Astrocyte (in vitro differentiated cells and primary cell): ENCODE results near the gene RELB. TPM values are rescaled to one million over a fixed set of nuclear protein-coding genes. Genes with fewer than 3 reads are reported as not detected.

Experiments
- DNase-seq: peaks from one replicate; pipeline ENCODE4 v3.0.0-alpha.2; 2010; ENCODE audit warnings: low read depth
- FAIRE-seq: peaks from 2 replicates; lab custom pipeline; 2011; peaks lifted over from hg19 to GRCh38; lab: Jason Lieb, UNC
- H2AFZ ChIP-seq: 2 replicates; pipeline ENCODE4 v1.6.0; 2012; ENCODE audit warnings: low read depth, low read length, inconsistent platforms
- H3K27ac ChIP-seq: 2 replicates; pipeline ENCODE4 v1.5.1; 2011; ENCODE audit warnings: low read depth, low read length, inconsistent platforms
- H3K27me3 ChIP-seq: 2 replicates; pipeline ENCODE4 v1.6.0; 2011; ENCODE audit warnings: low read length, inconsistent platforms; ENCODE audit not compliant: insufficient read depth
- H3K36me3 ChIP-seq: 2 replicates; pipeline ENCODE4 v1.5.1; 2011; ENCODE audit warnings: low read length, inconsistent platforms; ENCODE audit not compliant: insufficient read depth
- H3K4me1 ChIP-seq: 2 replicates; pipeline ENCODE4 v1.5.1; 2011; ENCODE audit warnings: low read length, inconsistent platforms; ENCODE audit not compliant: insufficient read depth
- H3K4me2 ChIP-seq: 2 replicates; pipeline ENCODE4 v1.6.0; 2012; ENCODE audit warnings: low read length, inconsistent platforms
- H3K4me3 ChIP-seq: 2 replicates; pipeline ENCODE4 v1.5.1; 2011; ENCODE audit warnings: low read depth, mild to moderate bottlenecking, low read length, inconsistent platforms; ENCODE audit not compliant: insufficient read depth
- H3K79me2 ChIP-seq: 2 replicates; pipeline ENCODE4 v1.6.0; 2012; ENCODE audit warnings: mild to moderate bottlenecking, low read length, inconsistent platforms; ENCODE audit not compliant: insufficient read depth
- H3K9ac ChIP-seq: 2 replicates; pipeline ENCODE4 v1.6.0; 2012; ENCODE audit warnings: mild to moderate bottlenecking, low read length, inconsistent platforms
- H3K9me3 ChIP-seq: 2 replicates; pipeline ENCODE4 v1.5.1; 2012; ENCODE audit warnings: low read depth, mild to moderate bottlenecking, low read length, inconsistent platforms; ENCODE audit not compliant: insufficient read depth
- H4K20me1 ChIP-seq: 2 replicates; pipeline ENCODE4 v1.6.0; 2012; ENCODE audit warnings: low read length, inconsistent platforms; ENCODE audit not compliant: insufficient read depth
- H3K27ac Mint-ChIP-seq: one replicate; pipeline ENCODE4 v1.8.0; 2021; ENCODE audit warnings: mild to moderate bottlenecking, mixed read lengths; ENCODE audit not compliant: unreplicated experiment
- H3K27me3 Mint-ChIP-seq: one replicate; pipeline ENCODE4 v1.8.0; 2021; ENCODE audit warnings: low read depth, mixed read lengths; ENCODE audit not compliant: unreplicated experiment
- H3K36me3 Mint-ChIP-seq: one replicate; pipeline ENCODE4 v1.8.0; 2021; ENCODE audit warnings: low read depth, mixed read lengths; ENCODE audit not compliant: unreplicated experiment
- H3K4me1 Mint-ChIP-seq: one replicate; pipeline ENCODE4 v1.8.0; 2021; ENCODE audit warnings: low read depth, mixed read lengths; ENCODE audit not compliant: unreplicated experiment
- H3K4me3 Mint-ChIP-seq: one replicate; pipeline ENCODE4 v1.8.0; 2021; ENCODE audit warnings: mild to moderate bottlenecking, moderate library complexity, mixed read lengths; ENCODE audit not compliant: unreplicated experiment
- H3K9me3 Mint-ChIP-seq: one replicate; pipeline ENCODE4 v1.8.0; 2021; ENCODE audit warnings: mild to moderate bottlenecking, mixed read lengths; ENCODE audit not compliant: unreplicated experiment
- CTCF ChIP-seq: IDR thresholded peaks from 2 replicates; pipeline ENCODE4 v1.5.1; 2011; ENCODE audit warnings: low read depth, mild to moderate bottlenecking, inconsistent platforms, low read length, moderate library complexity; ENCODE audit not compliant: insufficient read depth
- EZH2 ChIP-seq: IDR thresholded peaks from 2 replicates; pipeline ENCODE4 v1.6.1; 2012; ENCODE audit warnings: mild to moderate bottlenecking, low read length, inconsistent platforms; ENCODE audit not compliant: insufficient read depth
- total RNA-seq: library from RNA; stranded (reverse); gene quantifications from 2 replicates; pipeline ENCODE4 v1.2.1, GENCODE V29; 2021

RELB gene
- total RNA-seq, 1 donor from 2014 or later = 14.0 TPM

DNA sequence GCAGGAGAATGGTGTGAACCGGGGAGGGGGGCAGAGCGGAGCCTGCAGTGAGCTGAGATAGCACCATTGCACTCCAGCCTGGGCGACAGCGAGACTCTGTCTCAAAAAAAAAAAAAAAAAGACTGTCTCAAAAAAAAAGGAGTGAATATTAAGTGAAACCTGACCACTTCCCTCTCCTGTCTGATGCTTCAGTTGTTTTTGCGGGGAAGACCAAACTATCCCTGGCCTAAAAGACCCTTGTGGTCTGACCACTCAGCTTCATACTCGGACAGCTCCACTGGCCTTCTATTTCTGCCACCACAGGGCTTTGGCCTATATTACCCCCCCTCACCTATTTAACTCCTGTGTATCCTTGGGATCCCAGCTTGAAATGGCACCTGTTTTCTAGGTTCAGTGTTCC lies 39.9 kb downstream of the RELB start:
- Histone ChIP-seq H3K4me1 (peaks cover 11% of the 10 kb centered on the region), H3K36me3 (peaks cover 29% of the 10 kb centered on the region), H3K27ac (no peak overlapping the region), H3K4me3 (no peak overlapping the region), H4K20me1 (peaks cover 60% of the 10 kb centered on the region), H3K27me3 (no peaks in the 10 kb centered on the region), H3K9me3 (no peaks in the 10 kb centered on the region), H2AFZ (no peak overlapping the region), H3K79me2 (peaks cover 69% of the 10 kb centered on the region), H3K9ac (peak overlapping the region; percentile 2), H3K4me2 (no peak overlapping the region)
- Mint-ChIP-seq H3K9me3 (no peaks in the 10 kb centered on the region), H3K27me3 (no peaks in the 10 kb centered on the region), H3K36me3 (peaks cover 18% of the 10 kb centered on the region), H3K4me1 (peaks cover 17% of the 10 kb centered on the region), H3K27ac (no peak overlapping the region), H3K4me3 (no peak overlapping the region)
- DNase-seq = no peak
- FAIRE-seq = no peak
- TF ChIP-seq CTCF (no peak), EZH2 (no peak)

DNA sequence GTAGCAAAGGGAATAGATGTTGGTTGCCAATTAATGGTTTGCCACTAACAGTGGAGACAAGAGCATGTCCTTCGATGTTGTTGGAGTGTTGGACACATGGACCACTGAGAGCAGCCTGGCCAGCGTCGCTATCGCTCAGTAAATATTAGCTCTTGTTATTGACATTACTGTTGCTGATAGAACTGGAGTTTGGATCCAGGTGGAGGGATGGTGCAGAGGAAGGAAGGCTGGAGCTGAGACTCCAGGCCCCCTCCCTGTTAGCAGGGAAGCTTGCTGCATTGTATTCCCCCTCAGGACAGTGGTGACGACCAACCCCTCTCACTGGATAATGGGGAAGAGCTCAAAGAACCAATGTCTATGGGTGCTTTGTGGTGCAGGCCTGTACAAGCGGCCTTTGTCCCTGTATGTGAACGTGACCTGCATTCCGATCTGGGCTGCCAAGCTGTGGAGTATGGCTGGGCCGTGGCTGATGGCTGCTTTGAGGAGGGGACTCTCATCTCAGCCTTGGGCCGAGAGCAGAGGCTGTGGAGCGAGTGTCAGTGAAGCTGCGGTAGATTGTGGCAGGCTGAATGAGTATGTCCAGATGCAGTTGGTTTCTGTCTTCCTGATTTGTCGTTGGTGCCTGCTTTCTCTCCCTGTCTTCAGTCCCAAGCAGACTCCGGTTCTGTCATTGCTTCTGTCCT lies 44.5 kb downstream of the RELB start:
- Mint-ChIP-seq H3K9me3 (no peaks in the 10 kb centered on the region), H3K27ac (no peak overlapping the region), H3K4me3 (no peak overlapping the region), H3K36me3 (peaks cover 20% of the 10 kb centered on the region), H3K27me3 (no peaks in the 10 kb centered on the region), H3K4me1 (peaks cover 24% of the 10 kb centered on the region)
- H3K36me3 ChIP-seq = peaks cover 24% of the 10 kb centered on the region
- H3K4me3 ChIP-seq = no peak overlapping the region
- no peak overlapping the region for H3K9ac ChIP-seq
- peaks cover 94% of the 10 kb centered on the region for H3K79me2 ChIP-seq
- H4K20me1 ChIP-seq = peaks cover 85% of the 10 kb centered on the region
- no peak overlapping the region for H3K4me2 ChIP-seq
- H2AFZ ChIP-seq = no peak overlapping the region
- FAIRE-seq = no peak
- H3K27me3 ChIP-seq = no peaks in the 10 kb centered on the region
- H3K9me3 ChIP-seq = no peaks in the 10 kb centered on the region
- TF ChIP-seq CTCF = no peak
- no peak for TF ChIP-seq EZH2
- H3K27ac ChIP-seq = no peak overlapping the region
- no peaks in the 10 kb centered on the region for H3K4me1 ChIP-seq
- no peak for DNase-seq

- H3K4me1 ChIP-seq = no peaks in the 10 kb centered on the region
- H3K4me3 ChIP-seq = no peak overlapping the region
- H3K27ac Mint-ChIP-seq = no peak overlapping the region
- no peaks in the 10 kb centered on the region for H3K9me3 Mint-ChIP-seq
- H3K9ac ChIP-seq = no peak overlapping the region
- peaks cover 21% of the 10 kb centered on the region for H3K4me1 Mint-ChIP-seq
- H4K20me1 ChIP-seq = peaks cover 87% of the 10 kb centered on the region
- FAIRE-seq (no peak), DNase-seq (no peak)
- H3K27me3 Mint-ChIP-seq = no peaks in the 10 kb centered on the region
- H3K79me2 ChIP-seq = peaks cover 94% of the 10 kb centered on the region
- TF ChIP-seq EZH2 (no peak), CTCF (no peak)
- H3K36me3 Mint-ChIP-seq = peaks cover 20% of the 10 kb centered on the region
- H3K36me3 ChIP-seq = peaks cover 21% of the 10 kb centered on the region
- no peaks in the 10 kb centered on the region for H3K27me3 ChIP-seq
- H3K4me2 ChIP-seq = no peak overlapping the region
- H3K27ac ChIP-seq = no peak overlapping the region
- H3K4me3 Mint-ChIP-seq = no peak overlapping the region
- no peak overlapping the region for H2AFZ ChIP-seq
- no peaks in the 10 kb centered on the region for H3K9me3 ChIP-seq
These were observed 45.1 kb downstream of the RELB start for GRCh38 chr19:45046355-45046754.
